Measurements from ENCODE around the gene SEH1L. TPM values are rescaled to one million over a fixed set of nuclear protein-coding genes. Genes with fewer than 3 reads are reported as not detected.

Gene SEH1L
- total RNA-seq, 4 donors from 2014 or later, result 21.9 to 55.5 (median 38.9) TPM

DNA sequence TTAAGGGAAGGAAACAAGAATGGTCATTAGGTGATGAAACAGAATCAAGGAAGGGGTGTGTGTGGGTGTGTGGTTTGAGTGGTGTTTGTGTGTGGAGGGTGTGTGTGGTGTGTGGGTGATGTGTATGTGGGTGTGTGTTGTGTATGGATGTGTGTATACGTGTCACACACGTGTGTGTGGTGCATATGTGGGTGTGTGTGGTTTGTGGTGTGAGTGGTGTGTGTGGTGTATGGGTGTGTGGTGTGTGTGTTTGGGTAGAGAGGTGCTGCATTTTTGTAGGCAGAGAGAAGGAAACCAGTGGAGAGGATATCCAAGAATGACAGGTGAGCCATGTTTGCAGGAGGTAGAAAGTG, 42.3 kb downstream of the SEH1L start:
- no peaks in the 10 kb centered on the region for H3K27me3 ChIP-seq
- intact Hi-C loops (cut with DNase I), result no loop called here
- no peaks in the 10 kb centered on the region for H3K9me3 ChIP-seq
- peaks cover 0 to 13% (median 0%) of the 10 kb centered on the region in 3 donors for H3K36me3 ChIP-seq
- WGBS, 2 donors, result 14 to 35% methylated on average over 2 of the region's 2 CpGs
- TF ChIP-seq POLR2A (IDR thresholded peaks at IDR 0.05), result no peak
- TF ChIP-seq CTCF (IDR thresholded peaks at IDR 0.05), result no peak
- H3K4me3 ChIP-seq, result peak overlapping the region in 3 of 4 donors; percentile 77 to 99 (median 95)
- no peak for DNase-seq
- peaks cover 11 to 30% (median 16%) of the 10 kb centered on the region in 3 donors for H3K4me1 ChIP-seq
- H3K27ac ChIP-seq, result peak overlapping the region in 2 of 4 donors; percentile 94 to 96

- Histone ChIP-seq H3K4me1 (peaks cover 11 to 30% (median 16%) of the 10 kb centered on the region in 3 donors), H3K4me3 (peak overlapping the region; percentile 67 to 99 (median 86)), H3K27ac (peak overlapping the region; percentile 83 to 97 (median 95)), H3K27me3 (no peaks in the 10 kb centered on the region), H3K36me3 (peaks cover 0 to 8% (median 0%) of the 10 kb centered on the region in 3 donors), H3K9me3 (no peaks in the 10 kb centered on the region)
- 2 to 3% methylated on average over 10 to 11 of the region's 11 CpGs for WGBS, 2 donors
- DNase-seq, result no peak
- no peak for TF ChIP-seq POLR2A (IDR thresholded peaks at IDR 0.05)
- TF ChIP-seq CTCF (IDR thresholded peaks at IDR 0.05), result no peak
- intact Hi-C loops (cut with DNase I), result no loop called here
Measured at GRCh38 chr18:12990641-12990966, 42.8 kb downstream of the SEH1L start.

GRCh38 chr18:12990967-12991820, 43.4 kb downstream of the SEH1L start, which contains the start of gene CEP192:
TSS of gene CEP192 (plus strand) at chr18:12991362. CDS start at chr18:12999425, 8,063 bp downstream.
- 0% methylated on average over 8 to 11 of the region's 73 CpGs for WGBS, 2 donors
- H3K4me1 ChIP-seq, result peaks cover 11 to 30% (median 16%) of the 10 kb centered on the region in 3 donors
- DNase-seq, result peak; percentile 88
- H3K27me3 ChIP-seq, result no peaks in the 10 kb centered on the region
- H3K9me3 ChIP-seq, result no peaks in the 10 kb centered on the region
- peak within 1 kb of the TSS; percentile 67 to 99 (median 86) for H3K4me3 ChIP-seq
- peak in 2 of 6 experiments; percentile 6 to 15 for TF ChIP-seq CTCF (IDR thresholded peaks at IDR 0.05)
- TF ChIP-seq POLR2A (IDR thresholded peaks at IDR 0.05), result peak in 3 of 4 donors; percentile 47 to 82 (median 56)
- H3K27ac ChIP-seq, result peak within 1 kb of the TSS; percentile 83 to 97 (median 95)
- intact Hi-C loops (cut with DNase I), result no loop called here
- H3K36me3 ChIP-seq, result peaks cover 0 to 6% (median 0%) of the 10 kb centered on the region in 3 donors

- peaks cover 11 to 33% (median 16%) of the 10 kb centered on the region in 3 donors for H3K4me1 ChIP-seq
- intact Hi-C loops (cut with DNase I), result no loop called here
Measured at GRCh38 chr18:12991821-12992179, 44.0 kb downstream of the SEH1L start.

More at GRCh38 chr18:12991821-12992179, 44.0 kb downstream of the SEH1L start:
- peak overlapping the region; percentile 67 to 99 (median 86) for H3K4me3 ChIP-seq
- H3K27me3 ChIP-seq, result no peaks in the 10 kb centered on the region
- 0% methylated on average over 7 of the region's 7 CpGs for WGBS, 2 donors
- no peak for TF ChIP-seq POLR2A (IDR thresholded peaks at IDR 0.05)
- no peak for TF ChIP-seq CTCF (IDR thresholded peaks at IDR 0.05)
- DNase-seq, result no peak
- peak overlapping the region; percentile 83 to 97 (median 95) for H3K27ac ChIP-seq
- H3K36me3 ChIP-seq, result peaks cover 0 to 4% (median 0%) of the 10 kb centered on the region in 3 donors
- no peaks in the 10 kb centered on the region for H3K9me3 ChIP-seq

Data from esophagus squamous epithelium (tissue), 5 donors.